ENCODE data around the gene LCE1E.

DNA sequence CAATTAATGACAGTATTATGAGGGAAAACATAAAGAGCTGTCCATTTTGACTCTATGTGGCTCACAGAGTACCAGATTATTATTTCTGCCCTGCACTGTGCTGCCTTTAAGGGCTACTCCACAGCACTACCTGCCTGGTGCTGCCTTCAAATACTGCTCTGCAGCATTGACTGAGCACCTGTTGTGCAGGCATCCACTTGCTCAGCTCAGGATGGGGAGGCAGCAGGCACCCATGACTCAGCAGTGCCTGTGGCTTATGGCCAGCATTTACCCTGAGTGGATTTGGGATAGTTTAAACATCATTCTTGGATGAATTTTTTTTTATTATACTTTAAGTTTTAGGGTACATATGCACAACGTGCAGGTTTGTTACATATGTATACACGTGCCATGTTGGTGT, 29.2 kb upstream of the LCE1E start:
- no peak for TF ChIP-seq ZNF664 (tag by site-specific recombination; IDR thresholded peaks at IDR 0.05)
- TF ChIP-seq, protein P1, sequence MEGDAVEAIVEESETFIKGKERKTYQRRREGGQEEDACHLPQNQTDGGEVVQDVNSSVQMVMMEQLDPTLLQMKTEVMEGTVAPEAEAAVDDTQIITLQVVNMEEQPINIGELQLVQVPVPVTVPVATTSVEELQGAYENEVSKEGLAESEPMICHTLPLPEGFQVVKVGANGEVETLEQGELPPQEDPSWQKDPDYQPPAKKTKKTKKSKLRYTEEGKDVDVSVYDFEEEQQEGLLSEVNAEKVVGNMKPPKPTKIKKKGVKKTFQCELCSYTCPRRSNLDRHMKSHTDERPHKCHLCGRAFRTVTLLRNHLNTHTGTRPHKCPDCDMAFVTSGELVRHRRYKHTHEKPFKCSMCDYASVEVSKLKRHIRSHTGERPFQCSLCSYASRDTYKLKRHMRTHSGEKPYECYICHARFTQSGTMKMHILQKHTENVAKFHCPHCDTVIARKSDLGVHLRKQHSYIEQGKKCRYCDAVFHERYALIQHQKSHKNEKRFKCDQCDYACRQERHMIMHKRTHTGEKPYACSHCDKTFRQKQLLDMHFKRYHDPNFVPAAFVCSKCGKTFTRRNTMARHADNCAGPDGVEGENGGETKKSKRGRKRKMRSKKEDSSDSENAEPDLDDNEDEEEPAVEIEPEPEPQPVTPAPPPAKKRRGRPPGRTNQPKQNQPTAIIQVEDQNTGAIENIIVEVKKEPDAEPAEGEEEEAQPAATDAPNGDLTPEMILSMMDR (tag by site-specific recombination; IDR thresholded peaks at IDR 0.05): no peak
- TF ChIP-seq ZNF214 (tag by site-specific recombination; IDR thresholded peaks at IDR 0.05; ENCODE audit: borderline replicate concordance): no peak
- TF ChIP-seq, protein P2, sequence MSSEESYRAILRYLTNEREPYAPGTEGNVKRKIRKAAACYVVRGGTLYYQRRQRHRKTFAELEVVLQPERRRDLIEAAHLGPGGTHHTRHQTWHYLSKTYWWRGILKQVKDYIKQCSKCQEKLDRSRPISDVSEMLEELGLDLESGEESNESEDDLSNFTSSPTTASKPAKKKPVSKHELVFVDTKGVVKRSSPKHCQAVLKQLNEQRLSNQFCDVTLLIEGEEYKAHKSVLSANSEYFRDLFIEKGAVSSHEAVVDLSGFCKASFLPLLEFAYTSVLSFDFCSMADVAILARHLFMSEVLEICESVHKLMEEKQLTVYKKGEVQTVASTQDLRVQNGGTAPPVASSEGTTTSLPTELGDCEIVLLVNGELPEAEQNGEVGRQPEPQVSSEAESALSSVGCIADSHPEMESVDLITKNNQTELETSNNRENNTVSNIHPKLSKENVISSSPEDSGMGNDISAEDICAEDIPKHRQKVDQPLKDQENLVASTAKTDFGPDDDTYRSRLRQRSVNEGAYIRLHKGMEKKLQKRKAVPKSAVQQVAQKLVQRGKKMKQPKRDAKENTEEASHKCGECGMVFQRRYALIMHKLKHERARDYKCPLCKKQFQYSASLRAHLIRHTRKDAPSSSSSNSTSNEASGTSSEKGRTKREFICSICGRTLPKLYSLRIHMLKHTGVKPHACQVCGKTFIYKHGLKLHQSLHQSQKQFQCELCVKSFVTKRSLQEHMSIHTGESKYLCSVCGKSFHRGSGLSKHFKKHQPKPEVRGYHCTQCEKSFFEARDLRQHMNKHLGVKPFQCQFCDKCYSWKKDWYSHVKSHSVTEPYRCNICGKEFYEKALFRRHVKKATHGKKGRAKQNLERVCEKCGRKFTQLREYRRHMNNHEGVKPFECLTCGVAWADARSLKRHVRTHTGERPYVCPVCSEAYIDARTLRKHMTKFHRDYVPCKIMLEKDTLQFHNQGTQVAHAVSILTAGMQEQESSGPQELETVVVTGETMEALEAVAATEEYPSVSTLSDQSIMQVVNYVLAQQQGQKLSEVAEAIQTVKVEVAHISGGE (tag by site-specific recombination; conservative IDR thresholded peaks at IDR 0.05; ENCODE audit: low read depth): no peak
- TF ChIP-seq OVOL3 (tag by site-specific recombination; IDR thresholded peaks at IDR 0.05): no peak
